B cell (primary cell): ENCODE data around the gene GABPB1. TPM values are rescaled to one million over a fixed set of nuclear protein-coding genes. Genes with fewer than 3 reads are reported as not detected.

Experiments
- ATAC-seq: fragments of 200-7000 bp; cut with Tn5 transposase; one replicate; pipeline ENCODE4 v1.10.0; 2021; ENCODE audit warnings: low read depth, mild to moderate bottlenecking, moderate number of reproducible peaks, moderate library complexity
- CTCF ChIA-PET: fragments of 350-600 bp; sonication (Branson Sonifier 250); formaldehyde crosslinking; loops from one replicate; lab custom pipeline; 2021; ENCODE audit warnings: antibody characterized with exemption, inconsistent platforms; lab: Charles Lee
- POLR2A ChIA-PET: fragments of 350-600 bp; sonication (Branson Sonifier 250); formaldehyde crosslinking; loops from one replicate; lab custom pipeline; 2021; ENCODE audit warnings: antibody characterized with exemption; lab: Charles Lee
- DNase-seq: peaks from one replicate; pipeline ENCODE4 v3.0.0; 2013
- H2AFZ ChIP-seq: 2 replicates; pipeline ENCODE4 v1.6.1; 2012; ENCODE audit warnings: mild to moderate bottlenecking, low read depth, low read length; ENCODE audit not compliant: insufficient read depth, poor library complexity, severe bottlenecking
- H3K27ac ChIP-seq, 2 donors: 1 replicate in 1 of 2; 2 replicates in 1 of 2; pipeline ENCODE4 v1.5.1; 2012 to 2013; ENCODE audit warnings: low read length in 2 of 2, mild to moderate bottlenecking in 2 of 2, moderate library complexity in 1 of 2
- H3K27me3 ChIP-seq, 4 experiments: fragments of 200-600 bp in 1 of 4; sonication (generic) in 1 of 4; replicated peaks in 1 of 4; 1 replicate in 2 of 4; 2 replicates in 2 of 4; pipeline versions ENCODE4 v1.6.1 to v1.7.0; 2013 to 2016; ENCODE audit warnings: low read length in 3 of 4, mild to moderate bottlenecking in 2 of 4, mixed read lengths in 1 of 4, moderate library complexity in 1 of 4; ENCODE audit not compliant: insufficient read depth in 4 of 4, control insufficient read depth in 3 of 4; ENCODE audit errors: control extremely low read depth in 1 of 4
- H3K36me3 ChIP-seq, 2 experiments: replicated peaks in 1 of 2; 1 replicate in 1 of 2; 2 replicates in 1 of 2; pipeline versions ENCODE4 v1.6.1 to v1.7.1; 2013; ENCODE audit warnings: low read length in 1 of 2; ENCODE audit not compliant: insufficient read depth in 2 of 2, control insufficient read depth in 1 of 2; ENCODE audit errors: control extremely low read depth in 1 of 2, extremely low read depth in 1 of 2
- H3K4me1 ChIP-seq, 2 donors: fragments of 200-600 bp in 1 of 2; sonication (generic) in 1 of 2; 1 replicate in 1 of 2; 2 replicates in 1 of 2; pipeline versions ENCODE4 v1.5.1 to v1.6.1; 2013 to 2017; ENCODE audit warnings: low read length in 2 of 2; ENCODE audit not compliant: control insufficient read depth in 2 of 2, insufficient read depth in 2 of 2
- H3K4me2 ChIP-seq: replicated peaks from 2 replicates; pipeline ENCODE3; 2012; ENCODE audit warnings: mild to moderate bottlenecking, low read depth, low read length; ENCODE audit not compliant: poor library complexity, severe bottlenecking
- H3K4me3 ChIP-seq, 5 experiments: fragments of 200-600 bp in 1 of 5; sonication (generic) in 1 of 5; 1 replicate in 3 of 5; 2 replicates in 2 of 5; pipeline versions ENCODE4 v1.5.1 to v1.7.0; 2011 to 2016; ENCODE audit warnings: low read length in 4 of 5, mild to moderate bottlenecking in 4 of 5, low read depth in 2 of 5, control low read depth in 1 of 5, moderate library complexity in 1 of 5; ENCODE audit not compliant: insufficient read depth in 1 of 5; ENCODE audit errors: control extremely low read depth in 1 of 5, extremely low read depth in 1 of 5
- H3K79me2 ChIP-seq: fragments of 200-600 bp; sonication (generic); one replicate; pipeline ENCODE4 v1.6.0; 2016; ENCODE audit warnings: low read length; ENCODE audit not compliant: control insufficient read depth, insufficient read depth
- H3K9ac ChIP-seq: fragments of 200-600 bp; sonication (generic); 2 replicates; pipeline ENCODE4 v1.6.1; 2017; ENCODE audit warnings: mild to moderate bottlenecking, low read length, moderate library complexity
- H3K9me3 ChIP-seq, 3 donors: one replicate each; pipeline versions ENCODE4 v1.6.1 to v1.7.1; 2013; ENCODE audit warnings: low read length in 2 of 3; ENCODE audit not compliant: control insufficient read depth in 2 of 3, insufficient read depth in 1 of 3; ENCODE audit errors: control extremely low read depth in 1 of 3
- H4K20me1 ChIP-seq: 2 replicates; pipeline ENCODE4 v1.6.0; 2012; ENCODE audit warnings: mild to moderate bottlenecking, low read length; ENCODE audit not compliant: insufficient read depth, control insufficient read depth, poor library complexity, severe bottlenecking
- H3K27ac Mint-ChIP-seq: one replicate; pipeline ENCODE4 v1.8.0; 2021; ENCODE audit warnings: mixed read lengths
- H3K27me3 Mint-ChIP-seq: one replicate; pipeline ENCODE4 v1.8.0; 2021; ENCODE audit warnings: mixed read lengths
- H3K4me1 Mint-ChIP-seq: one replicate; pipeline ENCODE4 v1.8.0; 2021; ENCODE audit warnings: mixed read lengths
- H3K4me3 Mint-ChIP-seq: one replicate; pipeline ENCODE4 v1.8.0; 2021; ENCODE audit warnings: mixed read lengths
- H3K9me3 Mint-ChIP-seq: one replicate; pipeline ENCODE4 v1.8.0; 2022; ENCODE audit warnings: mixed read lengths; ENCODE audit not compliant: insufficient read depth
- EZH2 ChIP-seq: IDR thresholded peaks from 2 replicates; pipeline ENCODE4 v1.6.1; 2012; ENCODE audit warnings: borderline replicate concordance, low read depth, mild to moderate bottlenecking, moderate library complexity, low read length; ENCODE audit not compliant: insufficient read depth, poor library complexity, severe bottlenecking
- WGBS: methylation state at CpG from one replicate; pipeline ENCODE4 v1.1.5; 2013; ENCODE audit warnings: missing lambda C conversion rate; ENCODE audit not compliant: insufficient coverage; 5-methylcytosine and 5-hydroxymethylcytosine counted together
- intact Hi-C: fragments of 100-400 bp; cut with micrococcal nuclease; formaldehyde crosslinking; loops from one replicate; pipeline ENCODE4 v1.10.0; 2022
- polyA plus RNA-seq: library from polyadenylated mRNA; depleted of rRNA; stranded (reverse); fragments of >200 nt; gene quantifications from 2 replicates; pipeline ENCODE4 v1.2.3, GENCODE V29; 2012
- small RNA-seq: library from RNA; depleted of rRNA; stranded (forward); fragments of <200 nt; gene quantifications from one replicate; pipeline ENCODE3, GENCODE V24; 2012; ENCODE audit warnings: low replicate concordance, low read depth; ENCODE audit not compliant: insufficient read length
- total RNA-seq, 2 donors: library from RNA; stranded (reverse); fragments of 120-200 nt in 1 of 2; gene quantifications; 1 replicate in 1 of 2; 2 replicates in 1 of 2; pipeline versions ENCODE4 v1.2.3 to v1.2.4, GENCODE V29; 2013 to 2022
- TF ChIP-seq, protein P1 (sequence below): fragments of 200-600 bp; IDR thresholded peaks from one replicate; pipeline ENCODE4 v1.8.0; 2022; ENCODE audit warnings: antibody characterized with exemption, mild to moderate bottlenecking

Gene GABPB1
- total and polyA plus RNA-seq, 2 donors (not counting 1 experiment from before 2014, with no cell fraction given) = 24.1 to 37.1 TPM

DNA sequence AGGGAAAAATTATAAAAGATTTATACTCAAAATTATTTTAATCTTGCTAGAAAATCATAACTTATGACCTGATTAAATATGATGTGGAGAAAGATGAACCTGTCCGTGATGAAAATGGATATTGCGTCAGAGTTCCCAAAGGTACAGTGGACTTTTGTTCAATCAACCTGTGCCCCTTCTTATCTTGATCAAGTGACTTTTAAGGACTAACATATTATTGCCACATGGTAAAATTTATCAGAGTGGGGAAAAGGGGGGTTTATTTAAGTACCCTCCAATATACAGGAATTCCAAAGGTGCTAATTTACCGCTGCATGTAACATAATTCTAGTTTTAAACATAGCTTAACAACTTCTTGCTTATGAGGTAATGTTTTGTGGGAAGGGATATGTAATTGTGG is 129.1 kb downstream of the GABPB1 start:
- no peak for TF ChIP-seq EZH2
- TF ChIP-seq, protein P1, sequence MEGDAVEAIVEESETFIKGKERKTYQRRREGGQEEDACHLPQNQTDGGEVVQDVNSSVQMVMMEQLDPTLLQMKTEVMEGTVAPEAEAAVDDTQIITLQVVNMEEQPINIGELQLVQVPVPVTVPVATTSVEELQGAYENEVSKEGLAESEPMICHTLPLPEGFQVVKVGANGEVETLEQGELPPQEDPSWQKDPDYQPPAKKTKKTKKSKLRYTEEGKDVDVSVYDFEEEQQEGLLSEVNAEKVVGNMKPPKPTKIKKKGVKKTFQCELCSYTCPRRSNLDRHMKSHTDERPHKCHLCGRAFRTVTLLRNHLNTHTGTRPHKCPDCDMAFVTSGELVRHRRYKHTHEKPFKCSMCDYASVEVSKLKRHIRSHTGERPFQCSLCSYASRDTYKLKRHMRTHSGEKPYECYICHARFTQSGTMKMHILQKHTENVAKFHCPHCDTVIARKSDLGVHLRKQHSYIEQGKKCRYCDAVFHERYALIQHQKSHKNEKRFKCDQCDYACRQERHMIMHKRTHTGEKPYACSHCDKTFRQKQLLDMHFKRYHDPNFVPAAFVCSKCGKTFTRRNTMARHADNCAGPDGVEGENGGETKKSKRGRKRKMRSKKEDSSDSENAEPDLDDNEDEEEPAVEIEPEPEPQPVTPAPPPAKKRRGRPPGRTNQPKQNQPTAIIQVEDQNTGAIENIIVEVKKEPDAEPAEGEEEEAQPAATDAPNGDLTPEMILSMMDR = no peak
- CTCF ChIA-PET = no interaction called here
- H3K27ac Mint-ChIP-seq = no peak overlapping the region
- DNase-seq = no peak
- Histone ChIP-seq H3K27ac (no peak overlapping the region), H3K27me3 (no peaks in the 10 kb centered on the region), H2AFZ (no peak overlapping the region), H3K36me3 (no peaks in the 10 kb centered on the region), H3K9ac (no peak overlapping the region), H3K79me2 (no peaks in the 10 kb centered on the region), H3K9me3 (no peaks in the 10 kb centered on the region), H4K20me1 (no peaks in the 10 kb centered on the region), H3K4me3 (no peak overlapping the region), H3K4me1 (no peaks in the 10 kb centered on the region), H3K4me2 (no peak overlapping the region)
- no peaks in the 10 kb centered on the region for H3K9me3 Mint-ChIP-seq
- peaks cover 4% of the 10 kb centered on the region for H3K4me1 Mint-ChIP-seq
- H3K27me3 Mint-ChIP-seq = no peaks in the 10 kb centered on the region
- intact Hi-C loops = no loop called here
- no CpG with 5 or more reads among the region's 3 CpGs for WGBS
- POLR2A ChIA-PET = no interaction called here
- no peak for ATAC-seq
- H3K4me3 Mint-ChIP-seq = no peak overlapping the region

Small RNAs within 50 kb of the gene (small RNA-seq; reads per million reads assigned to genes)
- not detected for gene RNU6-94P

Other genes with a start within 250 kb of the GABPB1 start
- gene ATP8B4, start 236.0 kb downstream of the GABPB1 start, total RNA-seq = 0.42 and 0.73 TPM in 2 replicates
- gene ATP8B4, start 236.0 kb downstream of the GABPB1 start, polyA plus RNA-seq = 0.19 TPM in 1 of 2 replicates, not detected in the other
- 0.41 and 0.49 TPM in 2 replicates for gene SLC27A2, start 173.0 kb downstream of the GABPB1 start, total RNA-seq
- 0.12 and 0.39 TPM in 2 replicates for gene SLC27A2, start 173.0 kb downstream of the GABPB1 start, polyA plus RNA-seq
- not detected in 2 replicates for gene HDC, start 89.5 kb downstream of the GABPB1 start, total RNA-seq
- 0.52 and 0.88 TPM in 2 replicates for gene HDC, start 89.5 kb downstream of the GABPB1 start, polyA plus RNA-seq
- gene USP8, start 69.2 kb upstream of the GABPB1 start, total RNA-seq = 126 TPM in 2 replicates
- gene USP8, start 69.2 kb upstream of the GABPB1 start, polyA plus RNA-seq = 25.7 and 39.4 TPM in 2 replicates
- gene USP50, start 191.5 kb upstream of the GABPB1 start, total RNA-seq = 0.34 TPM in 1 of 2 replicates, not detected in the other
- not detected in 2 replicates for gene USP50, start 191.5 kb upstream of the GABPB1 start, polyA plus RNA-seq